CD14-positive monocyte (primary cell): ENCODE results near the gene CWF19L1. TPM values are rescaled to one million over a fixed set of nuclear protein-coding genes. Genes with fewer than 3 reads are reported as not detected.

Source experiments
- DNase-seq, 3 donors: peaks; one replicate each; pipeline ENCODE4 v3.0.0-alpha.2; 2011 to 2022
- H2AFZ ChIP-seq: 2 replicates; pipeline ENCODE4 v1.6.0; 2012; ENCODE audit warnings: mild to moderate bottlenecking, low read depth, low read length, inconsistent platforms; ENCODE audit not compliant: insufficient read depth, poor library complexity, severe bottlenecking
- H3K27ac ChIP-seq, 2 donors: 1 replicate in 1 of 2; 2 replicates in 1 of 2; pipeline ENCODE4 v1.5.1; 2012 to 2013; ENCODE audit warnings: low read length in 2 of 2, control low read depth in 1 of 2, inconsistent platforms in 1 of 2, low read depth in 1 of 2, mild to moderate bottlenecking in 1 of 2
- H3K27me3 ChIP-seq, 2 donors: one replicate each; pipeline versions ENCODE4 v1.6.0 to v1.6.1; 2011 to 2013; ENCODE audit warnings: low read length in 2 of 2; ENCODE audit not compliant: control insufficient read depth in 2 of 2, insufficient read depth in 2 of 2
- H3K36me3 ChIP-seq, 2 donors: replicated peaks in 1 of 2; 1 replicate in 1 of 2; 2 replicates in 1 of 2; pipeline versions ENCODE4 v1.5.1 to v1.6.1; 2012 to 2013; ENCODE audit warnings: low read length in 2 of 2, control low read depth in 1 of 2, inconsistent platforms in 1 of 2, mild to moderate bottlenecking in 1 of 2; ENCODE audit not compliant: insufficient read depth in 2 of 2, control insufficient read depth in 1 of 2
- H3K4me1 ChIP-seq, 2 donors: 1 replicate in 1 of 2; 2 replicates in 1 of 2; pipeline versions ENCODE4 v1.5.1 to v1.6.1; 2012 to 2013; ENCODE audit warnings: low read length in 2 of 2, control low read depth in 1 of 2, inconsistent platforms in 1 of 2, mild to moderate bottlenecking in 1 of 2, moderate library complexity in 1 of 2; ENCODE audit not compliant: insufficient read depth in 2 of 2, control insufficient read depth in 1 of 2
- H3K4me2 ChIP-seq: replicated peaks from 2 replicates; pipeline ENCODE3; 2012; ENCODE audit warnings: low read length, moderate library complexity, mild to moderate bottlenecking; ENCODE audit not compliant: poor library complexity, severe bottlenecking; ENCODE audit errors: extremely low read depth
- H3K4me3 ChIP-seq, 3 experiments: fragments of 200-600 bp in 1 of 3; sonication (generic) in 1 of 3; replicated peaks in 1 of 3; 1 replicate in 2 of 3; 2 replicates in 1 of 3; pipeline ENCODE4 v1.5.1; 2011 to 2013; ENCODE audit warnings: low read length in 3 of 3, mild to moderate bottlenecking in 3 of 3, control low read depth in 2 of 3, low read depth in 2 of 3, inconsistent platforms in 1 of 3, moderate library complexity in 1 of 3
- H3K79me2 ChIP-seq: 2 replicates; pipeline ENCODE4 v1.6.0; 2012; ENCODE audit warnings: mild to moderate bottlenecking, control low read depth, inconsistent platforms, low read length, moderate library complexity; ENCODE audit not compliant: insufficient read depth
- H3K9ac ChIP-seq: 2 replicates; pipeline ENCODE4 v1.6.0; 2017; ENCODE audit warnings: low read length, mild to moderate bottlenecking; ENCODE audit not compliant: insufficient read depth, poor library complexity, severe bottlenecking
- H3K9me3 ChIP-seq, 2 donors: replicated peaks in 1 of 2; 1 replicate in 1 of 2; 2 replicates in 1 of 2; pipeline versions ENCODE4 v1.5.1 to v1.6.1; 2012 to 2013; ENCODE audit warnings: low read length in 2 of 2, control low read depth in 1 of 2; ENCODE audit not compliant: control insufficient read depth in 1 of 2, insufficient read depth in 1 of 2
- H4K20me1 ChIP-seq: 2 replicates; pipeline ENCODE4 v1.6.0; 2012; ENCODE audit warnings: mild to moderate bottlenecking, low read length, control low read depth, moderate library complexity; ENCODE audit not compliant: insufficient read depth
- H3K27ac Mint-ChIP-seq, 7 donors: one replicate each; pipeline ENCODE4 v1.8.0; 2020; ENCODE audit warnings: mild to moderate bottlenecking in 7 of 7, mixed read lengths in 7 of 7, moderate library complexity in 6 of 7, inconsistent platforms in 2 of 7
- H3K27me3 Mint-ChIP-seq, 3 donors: one replicate each; pipeline ENCODE4 v1.8.0; 2021 to 2022; ENCODE audit warnings: low read depth in 3 of 3, mild to moderate bottlenecking in 3 of 3, mixed read lengths in 3 of 3, moderate library complexity in 3 of 3, inconsistent platforms in 1 of 3
- H3K36me3 Mint-ChIP-seq, 2 donors: one replicate each; pipeline ENCODE4 v1.8.0; 2020; ENCODE audit warnings: mixed read lengths in 2 of 2, inconsistent platforms in 1 of 2, mild to moderate bottlenecking in 1 of 2
- H3K4me1 Mint-ChIP-seq: one replicate; pipeline ENCODE4 v1.8.0; 2020; ENCODE audit warnings: mild to moderate bottlenecking, mixed read lengths
- H3K4me3 Mint-ChIP-seq, 2 donors: one replicate each; pipeline ENCODE4 v1.8.0; 2020; ENCODE audit warnings: mild to moderate bottlenecking in 2 of 2, mixed read lengths in 2 of 2, moderate library complexity in 1 of 2
- H3K9me3 Mint-ChIP-seq, 7 donors: one replicate each; pipeline ENCODE4 v1.8.0; 2020 to 2022; ENCODE audit warnings: mixed read lengths in 7 of 7, mild to moderate bottlenecking in 6 of 7, moderate library complexity in 6 of 7, inconsistent platforms in 2 of 7
- CTCF ChIP-seq: fragments of 200-600 bp; IDR thresholded peaks from one replicate; pipeline ENCODE4 v1.8.0; 2022; ENCODE audit warnings: antibody characterized with exemption, mild to moderate bottlenecking
- WGBS: methylation state at CpG from one replicate; pipeline ENCODE4 v1.1.5; 2013; ENCODE audit warnings: missing lambda C conversion rate; ENCODE audit not compliant: insufficient coverage; 5-methylcytosine and 5-hydroxymethylcytosine counted together
- intact Hi-C, 2 donors: fragments of 100-400 bp; cut with micrococcal nuclease; formaldehyde crosslinking; loops; one replicate each; pipeline versions ENCODE4 v1.15.0 to v1.15.1; 2023
- polyA plus RNA-seq, 3 donors: library from polyadenylated mRNA; depleted of rRNA in 1 of 3; unstranded in 2 of 3; stranded (reverse) in 1 of 3; fragments of 300-500 nt in 2 of 3; fragments of >200 nt in 1 of 3; fragmentation: Illumina TruSeq in 2 of 3; gene quantifications; 1 replicate in 2 of 3; 2 replicates in 1 of 3; pipeline ENCODE4 v1.2.3, GENCODE V29; 2012 to 2021

Gene CWF19L1
- polyA plus RNA-seq, 3 donors = 19.9 to 29.3 (median 22.2) TPM

- H3K4me3 Mint-ChIP-seq = peak overlapping the region; percentile 90 to 99
Measured at GRCh38 chr10:100186253-100187212, 80.9 kb downstream of the CWF19L1 start.

More at GRCh38 chr10:100186253-100187212, 80.9 kb downstream of the CWF19L1 start:
- Histone ChIP-seq H3K27ac (peak overlapping the region; percentile 97 to 98), H3K79me2 (peaks cover 89% of the 10 kb centered on the region), H4K20me1 (no peaks in the 10 kb centered on the region), H3K36me3 (peaks cover 23 to 33% of the 10 kb centered on the region in 2 donors), H2AFZ (peak overlapping the region; percentile 77), H3K4me1 (peaks cover 49 to 53% of the 10 kb centered on the region in 2 donors), H3K27me3 (no peaks in the 10 kb centered on the region), H3K9ac (peak overlapping the region; percentile 97), H3K4me3 (peak overlapping the region; percentile 81 to 99 (median 91)), H3K9me3 (no peaks in the 10 kb centered on the region), H3K4me2 (peak overlapping the region; percentile 93)
- DNase-seq = peak in 1 of 3 donors; percentile 7
- 30% methylated on average over 22 of the region's 28 CpGs for WGBS
- H3K27me3 Mint-ChIP-seq = peaks cover 0 to 2% (median 0%) of the 10 kb centered on the region in 3 donors
- H3K36me3 Mint-ChIP-seq = peaks cover 22 to 26% of the 10 kb centered on the region in 2 donors
- intact Hi-C loops = loop anchor here (5.0 to 10.0 kb wide), 3 partner anchors 41 to 98 kb away; partner anchors contain the start of genes BLOC1S2 (in 1 of the 2), CHUK (in 1 of the 2) and CWF19L1 (in 1 of the 2)
- peak overlapping the region; percentile 96 to 99 (median 98) for H3K27ac Mint-ChIP-seq
- TF ChIP-seq CTCF = no peak
- peaks cover 56% of the 10 kb centered on the region for H3K4me1 Mint-ChIP-seq
- no peaks in the 10 kb centered on the region for H3K9me3 Mint-ChIP-seq
